GM13977 (cell line): ENCODE measurements around the gene PIPOX.

Source experiments
- DNase-seq: peaks from one replicate; pipeline ENCODE4 v3.0.0; 2012; ENCODE audit warnings: low spot score
- CTCF ChIP-seq: IDR thresholded peaks from 2 replicates; pipeline ENCODE4 v1.5.1; 2012; ENCODE audit warnings: mild to moderate bottlenecking, control low read depth; ENCODE audit not compliant: insufficient read depth; ENCODE audit errors: extremely low read depth, missing control alignments
- in situ Hi-C: fragments of 300-500 bp; cut with MboI; formaldehyde crosslinking; loops from one replicate; pipeline ENCODE4 v1.12.0; 2022; ENCODE audit warnings: low sequenced_read_pairs, low pct_unique_long_range_greater_than_20kb, mixed read lengths, inconsistent platforms; ENCODE audit not compliant: unreplicated experiment

Gene PIPOX

DNA sequence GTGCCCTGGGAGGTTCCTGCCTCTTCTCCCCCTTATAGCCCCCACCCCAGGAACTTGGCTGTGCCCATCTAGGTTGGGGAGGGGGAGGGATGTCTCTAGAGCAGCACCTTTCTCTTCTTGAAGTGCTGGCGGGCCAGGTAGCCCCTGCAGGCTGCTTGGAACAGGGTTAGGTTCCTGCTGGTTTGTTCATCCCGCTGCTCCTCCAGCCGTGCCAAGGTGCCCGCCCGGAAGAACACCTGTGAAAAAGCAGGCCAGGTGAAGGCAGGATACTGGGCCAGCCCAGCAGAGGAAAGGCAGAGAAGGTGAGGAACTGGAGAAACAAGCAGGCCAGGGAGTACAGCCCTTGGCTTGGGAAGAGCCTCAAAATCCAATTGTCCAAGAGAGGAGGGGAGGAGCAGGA lies 56.6 kb downstream of the PIPOX start:
- in situ Hi-C loops, result no loop called here
- no peak for TF ChIP-seq CTCF
- DNase-seq, result no peak

- in situ Hi-C loops, result loop anchor here (10.0 kb wide), 1 partner anchor 125 kb away; no protein-coding TSS in a partner anchor
- no peak for DNase-seq
- no peak for TF ChIP-seq CTCF
These were observed 57.4 kb downstream of the PIPOX start for GRCh38 chr17:29100296-29100695.

GRCh38 chr17:29102046-29102445 lies 59.1 kb downstream of the PIPOX start:
- no peak for TF ChIP-seq CTCF
- no peak for DNase-seq
- in situ Hi-C loops, result loop anchor here (10.0 kb wide), 1 partner anchor 127 kb away; no protein-coding TSS in a partner anchor

GRCh38 chr17:29102741-29103181 lies 59.8 kb downstream of the PIPOX start:
- in situ Hi-C loops, result loop anchor here (10.0 kb wide), 1 partner anchor 128 kb away; no protein-coding TSS in a partner anchor
- DNase-seq, result no peak
- TF ChIP-seq CTCF, result no peak

- DNase-seq, result no peak
- TF ChIP-seq CTCF, result no peak
- in situ Hi-C loops, result loop anchor here (10.0 kb wide), 1 partner anchor 129 kb away; no protein-coding TSS in a partner anchor
These were observed 60.4 kb downstream of the PIPOX start for GRCh38 chr17:29103341-29103740.
